GM23248 (cell line): ENCODE results near the gene PPP1R3G.

Experiments
- EZH2 ChIP-seq: fragments of 200-600 bp; sonication (generic); IDR thresholded peaks from 2 replicates; pipeline ENCODE4 v1.6.1; 2018; ENCODE audit warnings: antibody characterized with exemption, mild to moderate bottlenecking; ENCODE audit not compliant: insufficient read depth, poor library complexity, severe bottlenecking
- EZH2phosphoT487 ChIP-seq: fragments of 200-600 bp; sonication (generic); IDR thresholded peaks from 2 replicates; pipeline ENCODE4 v1.6.1; 2018; ENCODE audit warnings: antibody characterized with exemption, moderate library complexity, mild to moderate bottlenecking, low read depth; ENCODE audit not compliant: insufficient read depth

DNA sequence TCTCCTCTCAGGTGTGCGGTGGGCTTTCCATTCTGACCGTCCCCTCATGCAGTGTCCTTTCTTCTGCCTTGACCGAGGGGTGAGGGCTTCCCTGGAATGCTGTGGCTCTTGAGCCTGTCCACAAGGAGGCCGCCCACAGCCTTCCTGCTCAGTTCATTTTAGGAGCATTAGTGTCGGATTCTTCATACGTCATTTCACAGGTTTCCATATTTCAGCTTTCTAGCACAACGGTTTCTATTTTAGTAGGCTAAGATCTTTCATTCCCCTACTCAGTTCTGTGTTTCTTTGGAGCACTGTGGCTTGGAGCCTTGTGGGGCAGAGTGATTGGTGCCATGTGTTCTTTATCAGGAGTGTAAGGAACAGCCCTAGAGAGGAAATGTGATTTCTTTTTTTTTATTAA, 5.5 kb downstream of the PPP1R3G start:
- TF ChIP-seq EZH2phosphoT487 (no peak), EZH2 (no peak)
